ENCODE results near the gene TSEN15.

DNA sequence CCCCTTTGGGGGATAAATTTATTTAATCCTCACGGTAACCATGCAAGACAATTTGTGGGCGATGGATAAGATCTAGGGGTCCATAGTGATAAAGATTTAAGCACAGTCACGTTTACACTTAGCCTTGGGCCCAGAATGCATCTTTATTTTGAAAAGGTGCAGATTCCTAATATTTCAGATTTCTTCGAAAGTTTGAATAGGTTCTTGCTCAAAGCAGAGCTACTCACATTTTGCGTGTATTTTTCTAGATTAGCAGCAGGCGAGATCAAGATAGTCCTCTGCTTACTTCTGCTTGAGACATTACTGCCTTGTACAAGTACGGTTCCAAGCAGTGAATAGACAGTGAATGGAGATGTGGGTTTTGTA is 647 bp downstream of the TSEN15 start:
- TF ChIP-seq FIP1L1 (IDR thresholded peaks at IDR 0.05; ENCODE audit: borderline replicate concordance, insufficient read depth, low read depth, low read length) (no peak), ZNF318 (CRISPR knock-in tag; IDR thresholded peaks at IDR 0.05) (no peak), YY1 (IDR thresholded peaks at IDR 0.05; ENCODE audit: insufficient read depth, insufficient replicate concordance, low read depth, low read length) (no peak), JUN (CRISPR knock-in tag; IDR thresholded peaks at IDR 0.05) (no peak), KLF16 (CRISPR knock-in tag; IDR thresholded peaks at IDR 0.05) (no peak), MAFK (conservative IDR thresholded peaks at IDR 0.05 in 1 of 2, IDR thresholded peaks at IDR 0.05 in 1 of 2; ENCODE audit: low read length in 2 of 2) (no peak), TRAFD1 (CRISPR knock-in tag; IDR thresholded peaks at IDR 0.05; ENCODE audit: borderline replicate concordance) (no peak)

Measured in HepG2 (cell line).